GM21825 (cell line): ENCODE results near the gene ZC3H13.
"Not testable (repeated sequence)": the region's sequence is repeated elsewhere in the genome, so short reads cannot be mapped to it uniquely, and the experiment has no call there.

Experiments
- ATAC-seq: cut with Tn5 transposase; IDR thresholded peaks from one replicate; pipeline ENCODE4 v1.9.1; 2021; ENCODE audit warnings: mild to moderate bottlenecking, moderate library complexity; ENCODE audit not compliant: unreplicated experiment

ZC3H13 gene

DNA sequence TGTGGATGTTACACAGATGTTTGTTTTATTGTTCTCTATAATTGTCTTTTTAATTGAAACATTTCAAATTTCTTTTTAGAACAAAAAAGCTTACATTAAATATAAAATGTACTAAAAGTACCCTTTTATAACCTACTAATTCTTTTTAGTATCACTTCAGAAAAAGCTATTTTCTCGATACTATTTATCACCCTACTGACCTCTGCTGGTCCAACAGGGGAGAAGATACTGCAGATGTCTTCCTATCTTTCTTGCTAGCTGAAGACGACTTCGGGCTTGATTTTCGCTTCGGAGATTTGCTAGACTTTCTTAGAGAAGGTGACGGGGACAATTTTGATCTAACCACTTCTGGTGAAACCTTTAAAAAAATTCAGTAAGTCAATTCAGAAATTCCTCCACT, 42.4 kb downstream of the ZC3H13 start:
- ATAC-seq = no peak

DNA sequence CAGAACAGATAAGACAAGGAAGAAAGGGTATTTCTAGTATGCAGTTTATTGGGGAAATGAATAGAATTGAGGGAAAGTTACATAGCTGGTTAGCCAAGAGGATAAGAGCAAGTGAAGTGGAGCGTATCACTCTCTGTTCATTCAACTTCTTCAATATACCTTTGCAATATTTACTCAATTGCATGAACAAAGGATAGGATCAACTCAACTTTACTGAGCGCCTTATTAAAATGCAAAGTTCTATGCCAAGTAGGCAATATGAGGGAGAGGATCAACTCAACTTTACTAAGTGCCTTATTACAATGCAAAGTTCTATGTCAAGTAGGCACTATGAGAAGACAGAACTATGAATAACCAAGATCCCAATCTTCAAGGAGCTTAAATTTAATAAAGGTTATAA, 43.9 kb downstream of the ZC3H13 start:
- ATAC-seq = no peak

DNA sequence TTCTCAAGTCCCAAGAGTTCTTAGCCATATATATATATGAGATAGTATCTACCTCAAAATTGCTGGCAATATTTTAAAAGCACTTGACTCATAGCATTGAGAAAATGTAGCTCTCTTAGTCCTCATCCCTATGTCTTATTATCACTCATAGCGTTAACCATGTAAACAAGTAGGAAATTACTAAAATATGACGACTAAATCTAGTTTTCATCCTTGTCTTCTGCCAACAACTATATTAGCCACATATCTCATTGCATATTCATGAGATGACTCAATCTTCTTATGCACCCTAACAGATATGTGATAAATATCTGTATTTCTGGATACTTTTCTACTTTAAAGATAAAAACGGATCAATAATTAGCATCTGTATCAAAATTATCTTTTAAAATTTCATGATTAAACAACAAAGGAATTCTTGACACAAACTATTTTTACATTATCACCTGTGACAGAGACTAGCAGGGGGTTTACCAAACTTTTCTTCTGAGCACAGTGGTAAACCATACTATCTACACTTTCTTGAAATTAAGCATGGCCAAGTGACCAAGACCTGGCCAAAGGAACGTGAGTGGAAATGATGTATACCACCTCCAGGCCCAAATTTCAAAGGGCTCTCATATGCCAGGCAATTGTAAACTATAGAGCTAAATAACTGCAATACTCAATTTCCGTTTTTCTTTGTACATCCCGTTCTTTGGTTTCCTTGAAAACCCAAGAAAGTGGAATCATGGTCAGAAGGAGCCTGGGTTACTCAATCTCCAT, 45.7 kb downstream of the ZC3H13 start:
- ATAC-seq = no peak

DNA sequence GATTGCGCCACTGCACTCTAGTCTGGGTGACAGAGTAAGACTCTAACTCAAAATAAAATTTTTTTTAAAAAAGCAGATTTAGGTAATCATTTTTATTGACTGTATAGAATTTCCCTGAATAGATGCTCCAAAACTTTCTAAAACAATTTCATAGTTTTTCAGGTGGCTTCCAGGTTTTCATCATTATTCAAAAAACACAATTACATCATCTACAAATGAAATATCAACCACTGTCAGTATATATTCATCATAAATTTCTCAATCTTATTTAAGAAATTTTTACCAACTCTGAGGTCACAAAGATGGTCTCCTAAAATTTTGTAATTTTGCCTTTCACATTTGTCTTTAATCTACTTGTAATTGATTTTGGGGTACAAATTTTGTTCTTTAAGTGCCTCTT, 48.1 kb downstream of the ZC3H13 start:
- no peak for ATAC-seq

DNA sequence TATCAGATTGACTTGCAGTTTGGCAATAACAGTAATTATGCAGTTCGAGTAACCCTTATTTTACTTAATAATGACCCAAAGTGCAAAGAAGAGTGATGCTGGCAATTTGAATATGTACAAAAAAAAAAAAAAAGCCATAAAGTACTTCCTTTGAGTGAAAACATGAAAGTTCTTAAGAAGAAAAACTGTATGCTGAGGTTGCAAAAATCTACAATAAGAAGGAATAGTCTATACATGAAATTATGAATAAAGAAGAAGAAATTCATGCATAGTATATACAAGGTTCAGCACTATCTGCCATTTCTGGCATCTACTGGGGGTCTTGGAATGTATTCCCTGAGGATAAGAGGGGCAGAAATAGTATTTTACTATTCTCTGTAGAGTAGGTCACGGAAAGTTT, 55.9 kb downstream of the ZC3H13 start:
- ATAC-seq = no peak

DNA sequence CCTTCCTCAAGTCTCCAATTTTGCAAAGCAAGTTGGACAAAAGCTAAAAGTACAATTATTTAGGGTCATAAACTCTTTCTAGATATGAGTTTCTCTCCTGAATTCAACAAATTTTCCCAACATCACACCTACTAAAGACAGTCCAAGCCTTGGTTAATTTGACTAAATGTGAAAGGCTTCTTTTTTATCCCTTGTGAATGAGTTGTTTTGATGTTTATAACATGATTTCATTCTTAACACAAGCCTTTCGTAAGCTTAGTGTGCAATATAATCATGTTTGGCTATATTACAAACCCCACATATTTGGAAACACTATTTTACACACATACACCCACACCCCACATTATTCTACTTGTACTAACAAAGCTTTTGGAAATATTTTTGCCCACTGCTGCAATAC, 57.3 kb downstream of the ZC3H13 start:
- ATAC-seq = no peak

DNA sequence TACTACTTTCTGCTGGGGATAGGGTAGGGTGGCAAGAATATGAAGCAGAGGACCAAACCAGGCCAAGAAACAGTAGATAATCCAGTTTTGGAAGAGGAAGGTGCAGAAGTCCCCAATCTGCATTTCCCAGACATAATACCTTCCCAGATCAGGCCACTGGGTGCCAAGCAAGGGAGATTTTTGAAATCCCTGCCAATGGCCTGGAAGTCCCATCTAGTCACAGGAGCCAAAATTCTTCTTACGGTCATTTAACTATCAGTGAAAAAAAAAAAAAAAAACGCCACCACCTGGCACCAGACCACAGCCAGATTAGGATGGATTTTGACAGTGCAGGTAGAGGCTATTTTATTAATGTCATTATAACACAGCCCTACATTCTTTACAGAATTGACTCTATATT, 57.8 kb downstream of the ZC3H13 start:
- no peak for ATAC-seq

DNA sequence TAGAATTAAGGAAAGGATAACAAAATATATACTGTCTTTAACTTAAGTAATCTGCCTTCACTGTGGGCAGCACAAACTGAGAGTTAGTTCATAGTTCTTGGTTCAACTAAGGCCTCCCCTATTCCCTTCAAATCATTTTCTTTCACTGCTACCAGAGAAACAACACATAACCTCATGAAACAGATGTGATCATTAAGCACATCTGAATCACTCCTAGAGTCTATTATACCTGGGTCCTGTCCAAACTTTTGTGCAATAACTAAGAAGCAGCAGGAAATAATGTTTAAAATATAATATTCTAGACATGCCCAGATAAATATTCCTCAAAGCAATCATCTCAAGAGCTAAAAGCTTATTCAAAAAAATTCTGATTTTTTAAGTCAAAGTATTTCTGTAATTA, 62.9 kb downstream of the ZC3H13 start:
- ATAC-seq = no peak

DNA sequence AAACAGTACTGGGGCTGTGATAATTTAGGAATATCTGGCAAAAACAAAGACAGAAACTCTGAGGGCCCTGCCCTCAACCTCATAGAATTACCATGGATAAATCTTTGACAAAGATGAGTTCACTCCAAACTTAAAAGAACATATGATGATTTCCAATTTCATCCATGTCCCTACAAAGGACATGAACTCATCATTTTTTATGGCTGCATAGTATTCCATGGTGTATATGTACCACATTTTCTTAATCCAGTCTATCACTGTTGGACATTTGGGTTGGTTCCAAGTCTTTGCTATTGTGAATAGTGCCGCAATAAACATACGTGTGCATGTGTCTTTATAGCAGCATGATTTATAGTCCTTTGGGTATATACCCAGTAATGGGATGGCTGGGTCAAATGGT, 71.4 kb downstream of the ZC3H13 start:
- ATAC-seq = not testable (repeated sequence)

DNA sequence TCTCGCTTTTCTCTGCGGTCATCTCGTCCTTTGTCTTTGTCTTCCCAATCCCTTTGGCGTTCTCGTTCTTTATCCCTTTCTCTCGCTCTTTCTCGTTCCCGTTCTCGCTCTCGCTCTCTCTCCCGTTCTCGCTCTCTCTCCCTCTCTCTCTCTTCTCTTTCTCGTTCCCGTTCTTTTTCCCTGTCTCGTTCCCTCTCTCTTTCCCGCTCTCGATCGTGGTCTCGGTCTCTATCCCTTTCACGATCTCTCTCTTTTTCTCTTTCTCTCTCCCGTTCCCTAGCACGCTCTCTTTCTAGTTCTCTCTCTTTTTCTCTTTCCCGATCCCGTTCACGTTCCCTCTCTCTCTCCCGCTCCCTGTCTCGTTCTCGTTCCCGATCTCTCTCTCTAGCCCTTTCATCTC, 77.2 kb downstream of the ZC3H13 start:
- no peak for ATAC-seq

DNA sequence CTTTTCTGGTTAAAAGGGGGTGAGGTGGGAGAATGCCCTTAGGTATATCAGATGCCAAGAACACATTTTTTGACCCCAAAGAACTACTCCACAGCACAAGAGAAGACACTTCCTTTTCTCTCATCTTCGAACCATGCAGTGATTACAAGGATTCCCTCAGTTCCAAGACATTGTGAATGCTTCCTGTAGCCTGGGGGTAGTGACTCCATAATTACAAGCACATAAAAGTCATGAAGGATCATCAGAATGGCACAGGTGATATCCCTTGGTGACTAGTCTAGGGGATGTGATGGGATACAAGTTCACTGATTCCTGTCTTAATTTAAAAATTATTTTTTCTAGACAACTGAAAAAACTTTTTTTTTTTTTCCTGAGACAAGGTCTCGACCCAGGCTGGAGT, 78.0 kb downstream of the ZC3H13 start:
- no peak for ATAC-seq

DNA sequence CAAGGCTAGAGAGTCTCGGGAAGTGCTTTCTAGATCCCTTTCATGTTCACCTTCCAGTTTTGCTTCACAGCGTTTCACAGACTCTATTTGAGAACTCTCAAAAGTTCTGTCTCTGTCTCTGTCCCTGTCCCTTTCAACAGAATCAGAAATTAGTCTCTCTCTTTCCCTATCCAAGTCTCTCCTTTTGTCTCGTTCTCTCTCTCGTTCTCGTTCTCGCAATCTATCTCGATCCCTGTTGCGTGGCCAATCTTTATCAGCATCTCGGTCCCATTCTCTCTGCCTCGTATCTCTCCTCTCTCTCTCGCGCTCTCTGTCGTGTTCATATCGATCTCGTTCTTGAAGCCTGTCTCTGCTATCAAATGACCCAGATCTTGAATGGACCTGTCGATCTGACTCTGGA, 85.0 kb downstream of the ZC3H13 start:
- ATAC-seq = no peak

DNA sequence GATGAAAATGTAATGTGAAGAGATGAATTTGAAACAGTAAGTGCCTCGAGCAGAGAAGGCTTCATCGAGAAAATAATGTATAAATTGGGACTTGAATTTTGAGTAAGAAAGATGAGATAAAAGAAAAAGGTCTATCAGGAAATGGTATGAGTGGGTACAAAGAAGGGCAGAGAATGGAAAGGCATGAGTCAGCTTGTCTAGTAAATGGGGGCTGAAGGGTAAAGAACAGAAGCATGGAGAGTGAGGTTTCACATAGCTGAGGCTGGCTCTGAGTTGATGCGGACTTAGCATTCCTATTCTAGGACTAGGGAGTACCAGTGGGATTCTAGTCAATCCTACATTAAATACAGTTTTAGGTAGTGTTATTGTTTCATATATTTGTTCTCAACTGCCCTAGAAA, 85.8 kb downstream of the ZC3H13 start:
- no peak for ATAC-seq

DNA sequence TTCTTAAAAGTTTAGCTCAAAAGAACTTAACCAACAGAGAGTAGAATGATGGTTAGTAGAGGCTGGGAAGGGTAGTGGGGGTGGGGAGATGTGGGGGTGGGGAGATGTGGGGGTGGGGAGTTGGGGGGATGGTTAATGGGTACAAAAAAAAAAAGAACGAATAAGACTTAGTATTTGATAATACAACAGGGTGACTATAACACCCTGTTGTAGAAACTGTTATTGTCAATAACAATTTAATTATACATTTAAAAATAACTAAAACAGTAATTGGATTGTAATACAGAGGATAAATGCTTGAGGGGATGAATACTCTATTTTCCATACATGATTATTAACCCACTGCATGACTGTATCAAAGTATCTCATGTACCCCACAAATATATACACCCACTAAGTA, 91.1 kb downstream of the ZC3H13 start:
- ATAC-seq = no peak

DNA sequence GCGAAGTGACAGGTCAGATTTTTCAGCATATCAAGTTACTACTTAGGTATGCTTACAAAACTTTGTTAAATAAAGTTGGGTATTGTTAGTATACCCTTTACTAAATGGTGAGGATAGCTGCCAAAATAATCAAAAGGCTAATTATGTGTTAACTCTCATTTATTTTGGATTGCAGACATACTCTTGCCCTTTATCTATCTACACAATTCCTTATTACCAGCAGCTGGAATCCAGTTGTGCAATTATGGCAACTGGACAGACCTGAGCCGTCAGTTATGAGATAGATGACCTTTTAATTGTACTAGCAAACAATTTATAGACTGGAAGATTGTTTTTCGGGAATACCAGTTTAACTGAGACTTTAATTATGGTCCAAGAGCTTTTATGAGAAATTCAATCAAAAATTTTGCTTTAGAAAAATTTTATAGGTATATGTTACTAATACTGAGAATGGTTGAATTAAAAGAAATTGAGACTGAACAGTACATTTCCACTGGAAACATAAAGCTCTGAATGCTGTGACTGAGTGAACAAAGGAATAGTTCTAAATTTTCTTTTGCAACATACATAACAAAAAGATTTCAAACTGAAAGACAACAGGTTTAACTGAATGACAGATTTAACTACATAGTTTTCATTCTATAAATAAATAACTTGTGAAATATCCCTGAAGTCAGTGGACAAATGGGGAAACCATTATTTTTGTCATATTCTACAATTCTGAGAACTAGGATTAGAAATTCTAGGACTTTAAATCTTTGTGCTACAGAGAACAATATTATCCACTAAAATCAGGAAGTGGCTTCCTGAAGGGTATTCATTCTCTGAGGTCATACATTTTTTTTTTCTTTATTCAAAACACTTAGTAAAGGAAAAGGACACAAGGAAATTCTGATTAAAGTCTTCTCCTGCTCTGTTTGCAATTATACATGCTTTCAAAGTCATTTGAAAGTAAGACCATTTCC, 97.4 kb downstream of the ZC3H13 start:
- ATAC-seq = no peak

DNA sequence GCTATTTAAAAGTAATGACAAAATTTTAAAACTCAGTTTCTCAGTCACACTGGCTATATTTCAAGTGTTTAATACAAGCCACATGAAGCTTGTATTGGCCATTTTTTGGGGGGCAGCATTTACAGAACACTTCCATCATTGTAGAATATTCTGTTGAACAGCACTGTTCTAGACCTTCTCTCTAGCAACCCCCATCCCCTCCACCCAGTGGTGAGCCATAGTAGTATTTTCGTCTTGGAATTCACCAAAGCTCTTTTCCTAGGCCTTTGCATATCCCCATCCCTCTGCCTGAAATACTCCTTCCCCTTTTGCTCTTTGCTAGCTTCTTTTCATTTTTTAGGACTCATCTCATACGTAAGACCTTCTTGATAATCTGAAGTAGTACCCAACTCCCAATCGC, 99.5 kb downstream of the ZC3H13 start:
- ATAC-seq = no peak

DNA sequence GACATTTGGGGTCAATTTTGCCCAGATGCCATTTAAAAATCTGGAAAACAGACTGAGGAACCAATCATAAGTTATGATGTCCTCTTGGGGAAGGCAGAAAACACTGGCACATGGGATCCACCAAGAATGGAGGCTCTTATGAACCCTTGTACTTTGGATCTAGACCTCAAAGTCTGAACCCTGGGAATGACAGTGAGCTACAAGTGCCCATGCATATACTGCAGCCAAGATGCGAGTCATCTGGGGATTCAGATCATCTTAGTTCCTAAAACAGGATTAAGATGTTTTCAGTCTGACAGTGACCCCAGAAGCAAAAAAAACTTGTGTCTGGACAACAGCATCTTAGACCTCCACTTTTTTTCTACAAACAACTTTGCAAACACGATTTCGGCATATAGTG, 100.8 kb downstream of the ZC3H13 start:
- no peak for ATAC-seq

DNA sequence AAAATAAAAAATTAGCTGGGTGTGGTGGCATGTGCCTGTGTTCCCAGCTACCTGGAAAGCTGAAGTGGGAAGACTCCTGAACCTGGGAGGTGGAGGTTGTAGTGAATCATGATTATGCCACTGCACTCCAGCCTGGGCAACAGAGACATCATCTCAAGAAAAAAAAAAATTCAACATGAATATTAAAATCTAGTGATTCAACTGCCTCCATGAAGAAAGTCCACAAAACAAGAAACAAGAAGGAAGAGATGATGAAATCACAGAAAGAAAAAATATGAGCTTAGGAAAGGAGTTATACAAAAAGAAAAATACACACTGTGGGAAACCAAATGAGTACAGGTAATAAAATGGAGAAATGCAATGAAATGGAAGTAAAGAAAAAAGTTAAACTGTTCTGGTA, 101.4 kb downstream of the ZC3H13 start:
- no peak for ATAC-seq

DNA sequence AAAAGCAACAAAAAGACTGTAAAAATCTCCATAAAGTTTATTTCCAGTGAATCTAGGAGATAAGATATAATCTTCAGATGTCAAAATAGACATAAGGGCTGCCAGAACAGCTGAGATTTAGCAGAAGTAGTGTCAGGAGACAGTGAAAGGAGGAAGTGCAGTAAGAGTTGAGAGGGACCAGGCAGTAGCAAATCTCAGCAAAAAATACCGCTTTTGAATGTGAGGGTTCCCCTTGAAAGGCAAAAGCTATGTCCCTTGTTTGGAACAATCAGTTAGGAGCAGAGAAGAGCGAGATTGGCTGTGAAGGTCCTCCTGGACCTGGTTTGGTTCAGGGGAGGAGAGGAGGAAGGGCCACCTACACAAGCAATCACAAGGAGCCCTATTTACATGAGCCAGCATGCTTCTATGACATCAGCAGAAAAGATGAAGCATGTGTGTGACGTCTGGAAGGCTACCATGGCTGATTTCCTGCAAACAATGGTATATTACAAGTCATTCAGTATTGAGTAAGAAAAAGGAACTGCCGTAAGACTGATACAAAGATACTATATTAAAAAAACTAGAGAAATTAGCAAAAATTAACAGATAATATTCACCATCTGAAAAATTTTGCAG, 102.1 kb downstream of the ZC3H13 start:
- no peak for ATAC-seq

DNA sequence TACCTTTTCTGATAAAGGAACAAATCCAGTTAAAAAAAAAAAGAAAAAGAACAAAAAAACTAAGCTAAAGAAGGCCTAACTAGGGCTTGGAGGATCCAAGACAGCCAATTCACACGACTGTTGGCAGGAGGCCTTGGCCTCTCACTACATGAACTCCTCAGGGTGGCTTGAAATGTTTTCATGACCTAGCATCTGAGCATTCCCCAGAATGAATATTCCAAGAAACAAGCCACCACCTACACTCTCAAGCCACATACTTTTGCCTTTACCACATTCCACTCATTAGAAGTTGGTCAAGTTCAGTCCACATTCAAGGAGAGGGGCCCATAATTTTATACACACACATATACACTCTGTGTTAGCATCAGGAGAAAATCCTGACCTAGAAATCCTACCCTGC, 103.4 kb downstream of the ZC3H13 start:
- ATAC-seq = no peak

DNA sequence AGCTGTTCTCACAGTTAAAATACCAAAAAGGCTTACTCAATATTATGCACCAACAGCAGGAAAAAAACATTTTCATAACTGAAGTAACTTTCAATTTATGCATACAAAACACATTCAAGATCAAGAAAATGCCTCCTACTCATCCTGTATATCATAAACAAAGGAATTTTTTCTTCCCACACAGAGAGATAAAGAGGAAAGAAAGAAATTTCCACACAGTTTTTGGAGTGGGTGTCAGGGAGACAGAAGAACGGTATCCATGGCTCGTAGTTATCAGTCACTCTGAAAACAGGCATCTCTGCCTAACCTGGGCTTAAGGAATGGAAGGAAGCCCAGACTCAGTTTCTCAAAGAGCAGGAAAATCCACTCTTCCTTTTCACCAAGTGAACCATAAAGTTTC, 108.6 kb downstream of the ZC3H13 start:
- no peak for ATAC-seq

DNA sequence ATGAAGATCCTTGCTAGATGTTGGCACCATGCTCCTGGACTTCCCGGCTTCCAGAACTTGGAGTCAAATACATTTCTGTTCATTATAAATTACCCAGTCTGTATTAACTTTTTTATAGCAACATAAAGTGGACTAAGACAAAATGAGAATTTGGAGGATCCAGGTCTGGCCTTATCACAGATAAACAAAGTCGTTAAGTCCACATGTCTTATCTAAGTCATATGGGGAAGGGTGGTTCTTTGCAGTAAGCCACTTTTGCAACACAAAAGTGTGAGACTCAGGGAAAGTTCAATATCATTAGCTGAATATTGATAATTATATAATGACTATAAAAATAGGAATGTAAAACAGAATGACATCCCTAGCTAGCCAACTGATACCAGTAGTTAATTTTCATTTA, 109.4 kb downstream of the ZC3H13 start:
- ATAC-seq = no peak
